Skeletal muscle tissue (tissue), 4 donors: Measurements from ENCODE around the gene ATP6V1E1. TPM values are rescaled to one million over a fixed set of nuclear protein-coding genes. Genes with fewer than 3 reads are reported as not detected.
"Not testable (repeated sequence)": the region's sequence is repeated elsewhere in the genome, so short reads cannot be mapped to it uniquely, and the experiment has no call there.

ENCODE experiments used
- H3K27ac ChIP-seq: one replicate; pipeline ENCODE4 v1.7.0; 2013; ENCODE audit warnings: mild to moderate bottlenecking, low read depth, low read length, inconsistent platforms
- H3K27me3 ChIP-seq, 3 donors: one replicate each; pipeline ENCODE4 v1.7.0; 2013; ENCODE audit warnings: low read length in 3 of 3; ENCODE audit not compliant: control insufficient read depth in 3 of 3, insufficient read depth in 3 of 3
- H3K36me3 ChIP-seq, 3 donors: one replicate each; pipeline ENCODE4 v1.7.0; 2013; ENCODE audit warnings: low read length in 3 of 3; ENCODE audit not compliant: control insufficient read depth in 3 of 3, insufficient read depth in 3 of 3
- H3K4me1 ChIP-seq, 3 donors: one replicate each; pipeline ENCODE4 v1.7.0; 2013; ENCODE audit warnings: low read length in 3 of 3, mild to moderate bottlenecking in 3 of 3; ENCODE audit not compliant: control insufficient read depth in 3 of 3, insufficient read depth in 3 of 3
- H3K4me3 ChIP-seq, 3 donors: one replicate each; pipeline ENCODE4 v1.7.0; 2013; ENCODE audit warnings: low read length in 3 of 3
- H3K9ac ChIP-seq, 3 donors: one replicate each; pipeline ENCODE4 v1.7.0; 2013; ENCODE audit warnings: low read length in 3 of 3, mild to moderate bottlenecking in 3 of 3, moderate library complexity in 2 of 3, low read depth in 1 of 3
- H3K9me3 ChIP-seq, 3 donors: one replicate each; pipeline ENCODE4 v1.7.0; 2013; ENCODE audit warnings: low read length in 3 of 3; ENCODE audit not compliant: control insufficient read depth in 3 of 3
- total RNA-seq: library from RNA; depleted of rRNA; stranded (reverse); fragments of >200 nt; gene quantifications from one replicate; pipeline ENCODE4 v1.2.3, GENCODE V29; 2014
- donor health status: Osteomylitis.

Gene ATP6V1E1
- total RNA-seq, 1 donor from 2014 or later = 60.0 TPM

GRCh38 chr22:17655289-17655688 lies 26.7 kb upstream of the ATP6V1E1 start:
- H3K9me3 ChIP-seq = no peaks in the 10 kb centered on the region
- peaks cover 3 to 12% (median 6%) of the 10 kb centered on the region in 3 donors for H3K36me3 ChIP-seq
- H3K9ac ChIP-seq = no peak overlapping the region
- no peaks in the 10 kb centered on the region for H3K27me3 ChIP-seq
- no peak overlapping the region for H3K27ac ChIP-seq
- H3K4me1 ChIP-seq = no peaks in the 10 kb centered on the region
- H3K4me3 ChIP-seq = no peak overlapping the region

DNA sequence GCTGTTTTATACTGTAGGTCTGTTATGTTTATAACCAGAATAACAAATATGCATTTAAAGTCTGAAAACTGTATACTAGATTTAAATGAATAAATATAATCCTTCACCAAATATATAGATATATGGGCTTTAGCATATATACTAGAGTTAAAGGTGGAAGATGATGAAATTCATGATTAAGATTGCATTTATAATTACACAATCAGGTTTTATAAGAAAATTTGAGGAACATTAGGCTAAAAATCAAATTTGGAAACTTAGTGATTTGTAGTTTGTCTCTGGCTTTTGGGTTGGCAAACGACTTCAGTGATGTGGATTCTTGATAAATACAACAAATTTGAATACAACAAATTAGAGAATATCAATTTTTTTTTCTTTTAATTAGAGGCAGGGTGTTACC lies 20.0 kb upstream of the ATP6V1E1 start:
- Histone ChIP-seq H3K27ac (no peak overlapping the region), H3K9ac (no peak overlapping the region), H3K27me3 (no peaks in the 10 kb centered on the region), H3K4me3 (no peak overlapping the region), H3K36me3 (no peaks in the 10 kb centered on the region), H3K9me3 (no peaks in the 10 kb centered on the region), H3K4me1 (peaks cover 0 to 4% (median 0%) of the 10 kb centered on the region in 3 donors)

DNA sequence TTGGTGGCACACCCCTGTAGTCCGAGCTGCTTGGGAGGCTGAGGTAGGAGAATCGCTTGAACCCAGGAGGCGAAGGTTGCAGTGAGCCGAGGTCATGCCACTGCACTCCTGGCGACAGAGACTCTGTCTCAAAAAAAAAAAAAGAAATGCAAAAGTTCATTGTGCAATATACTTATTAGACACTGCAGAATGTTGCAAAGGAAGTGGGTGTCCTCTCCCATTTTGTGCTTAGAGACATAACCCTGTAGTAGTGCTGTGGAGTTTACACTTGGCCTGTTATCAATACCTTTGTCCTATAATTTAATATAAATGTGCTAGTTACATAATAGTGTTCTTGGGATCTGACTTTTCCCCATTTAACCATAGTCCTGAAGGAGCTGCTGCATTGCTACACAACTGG lies 19.4 kb upstream of the ATP6V1E1 start:
- Histone ChIP-seq H3K27ac (no peak overlapping the region), H3K36me3 (no peaks in the 10 kb centered on the region), H3K27me3 (no peaks in the 10 kb centered on the region), H3K9me3 (no peaks in the 10 kb centered on the region), H3K4me3 (no peak overlapping the region), H3K4me1 (peaks cover 0 to 4% (median 0%) of the 10 kb centered on the region in 3 donors), H3K9ac (no peak overlapping the region)

DNA sequence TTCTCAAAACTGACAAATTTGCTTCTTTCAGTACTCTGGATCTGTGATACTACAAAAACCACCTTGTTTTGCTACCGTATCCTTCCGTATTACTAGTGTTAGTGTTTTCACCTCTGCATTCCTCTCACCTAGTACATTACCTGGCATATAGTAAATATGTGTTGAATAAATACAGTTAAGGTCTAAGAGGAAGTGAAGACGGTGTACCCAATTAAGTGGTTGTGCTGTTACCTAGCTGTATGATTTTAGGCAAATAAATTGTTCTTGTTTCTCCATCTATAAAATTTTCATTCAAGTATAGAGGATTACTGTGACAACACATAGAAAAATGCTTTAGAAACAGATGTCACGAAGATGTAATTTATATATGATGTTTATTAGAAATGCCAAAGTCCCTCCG lies 18.9 kb upstream of the ATP6V1E1 start:
- peaks cover 0 to 4% (median 0%) of the 10 kb centered on the region in 3 donors for H3K4me1 ChIP-seq
- H3K4me3 ChIP-seq = no peak overlapping the region
- no peaks in the 10 kb centered on the region for H3K36me3 ChIP-seq
- no peak overlapping the region for H3K27ac ChIP-seq
- H3K27me3 ChIP-seq = no peaks in the 10 kb centered on the region
- H3K9ac ChIP-seq = no peak overlapping the region
- no peaks in the 10 kb centered on the region for H3K9me3 ChIP-seq

DNA sequence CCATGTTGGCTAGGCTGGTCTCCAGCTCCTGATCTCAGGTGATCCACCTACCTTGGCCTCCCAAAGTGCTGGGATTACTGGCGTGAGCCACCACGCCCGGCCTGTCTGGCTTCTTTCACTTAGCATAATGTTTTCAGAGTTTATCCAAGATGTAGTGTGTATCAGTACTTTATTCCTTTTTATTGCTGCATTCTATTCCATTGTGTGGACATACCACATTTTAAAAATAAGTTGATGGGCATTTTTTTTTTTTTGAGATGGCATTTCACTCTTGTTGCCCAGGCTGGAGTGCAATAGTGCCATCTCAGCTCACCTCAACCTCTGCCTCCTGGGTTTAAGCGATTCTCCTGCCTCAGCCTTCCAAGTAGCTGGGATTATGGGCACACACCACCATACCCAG lies 13.8 kb upstream of the ATP6V1E1 start:
- not testable (repeated sequence) for H3K36me3 ChIP-seq, H3K9me3 ChIP-seq, H3K9ac ChIP-seq, H3K4me3 ChIP-seq, H3K27me3 ChIP-seq, H3K27ac ChIP-seq
- peaks cover 13 to 17% (median 16%) of the 10 kb centered on the region in 3 donors for H3K4me1 ChIP-seq

- Histone ChIP-seq H3K9ac (no peak overlapping the region), H3K27me3 (no peaks in the 10 kb centered on the region), H3K27ac (no peak overlapping the region), H3K4me1 (peaks cover 13 to 18% (median 16%) of the 10 kb centered on the region in 3 donors), H3K9me3 (no peaks in the 10 kb centered on the region), H3K36me3 (no peaks in the 10 kb centered on the region), H3K4me3 (no peak overlapping the region)
Observed at GRCh38 chr22:17641269-17641668, 12.7 kb upstream of the ATP6V1E1 start.

- peaks cover 13 to 16% (median 14%) of the 10 kb centered on the region in 3 donors for H3K4me1 ChIP-seq
- H3K9ac ChIP-seq = peak overlapping the region; percentile 99 to 100 (median 100)
Observed at GRCh38 chr22:17639247-17639741, 10.7 kb upstream of the ATP6V1E1 start.

DNA sequence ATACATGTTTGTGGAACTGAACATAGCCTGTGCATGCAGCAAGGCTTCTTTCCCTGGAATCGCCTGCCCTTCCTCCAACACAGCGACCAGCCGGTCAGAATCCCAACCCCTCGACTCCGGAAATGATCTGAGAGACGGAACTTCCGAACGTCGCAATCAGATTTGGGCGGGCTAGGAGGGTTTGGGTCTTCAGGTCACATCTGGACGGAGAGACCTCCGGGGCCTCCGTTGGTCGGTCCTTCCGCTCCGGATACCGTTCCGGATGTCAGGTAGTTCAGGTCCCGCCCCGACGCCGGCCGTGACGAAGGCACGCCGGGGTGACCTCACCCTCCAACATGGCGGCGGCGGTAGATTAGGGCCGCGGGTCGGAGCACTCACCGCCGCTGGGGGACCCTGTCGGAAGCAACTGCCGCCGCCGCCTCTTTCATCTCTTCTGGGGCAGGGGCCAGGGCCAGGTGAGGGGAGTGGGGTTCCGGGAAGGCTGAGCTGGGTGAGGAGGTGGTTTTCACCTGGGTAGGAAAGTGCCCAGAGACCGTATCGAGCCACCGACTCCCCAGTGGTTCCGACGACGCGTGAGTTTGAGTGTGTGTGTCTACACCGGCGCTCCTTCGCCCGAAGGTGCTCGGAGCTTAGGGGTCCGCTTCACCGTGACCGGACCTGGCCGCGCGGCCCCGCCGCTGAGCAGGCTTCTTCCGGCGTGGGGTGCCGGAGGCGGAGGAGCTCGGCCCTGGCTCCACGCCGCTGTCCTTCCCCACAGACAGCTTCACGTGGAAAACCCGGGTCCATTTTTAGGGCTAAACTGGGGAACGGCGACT lies 10.1 kb upstream of the ATP6V1E1 start, which contains the start of gene BCL2L13:
BCL2L13 (plus strand) TSS at position 326 of the 815 bp plus-strand sequence. CDS start 16,955 bp downstream, outside the sequence.
- Histone ChIP-seq H3K4me3 (peak within 1 kb of the TSS; percentile 84 to 99 (median 84)), H3K4me1 (peaks cover 13 to 16% (median 14%) of the 10 kb centered on the region in 3 donors), H3K27ac (peak within 1 kb of the TSS; percentile 100), H3K36me3 (no peaks in the 10 kb centered on the region), H3K9me3 (no peaks in the 10 kb centered on the region), H3K9ac (peak within 1 kb of the TSS; percentile 99 to 100 (median 100)), H3K27me3 (no peaks in the 10 kb centered on the region)

More at GRCh38 chr22:17639247-17639741, 10.7 kb upstream of the ATP6V1E1 start:
- Histone ChIP-seq H3K36me3 (no peaks in the 10 kb centered on the region), H3K27me3 (no peaks in the 10 kb centered on the region), H3K4me3 (peak overlapping the region; percentile 84 to 99 (median 84)), H3K9me3 (no peaks in the 10 kb centered on the region), H3K27ac (peak overlapping the region; percentile 100)

DNA sequence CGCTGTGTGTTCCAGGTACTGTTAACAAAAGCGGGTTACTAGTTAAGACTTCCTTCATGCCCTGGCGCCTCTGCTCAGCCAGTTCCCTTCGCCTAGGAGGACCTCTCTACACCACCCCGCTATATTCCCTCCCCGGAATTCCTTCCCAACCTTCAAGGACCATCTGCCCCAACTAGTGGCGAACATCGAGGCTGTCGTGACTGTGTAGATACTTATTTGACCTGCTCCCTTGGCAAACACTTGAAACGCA lies 9.6 kb upstream of the ATP6V1E1 start:
- H3K4me3 ChIP-seq = peak overlapping the region; percentile 84 to 99 (median 84)
- H3K9me3 ChIP-seq = no peaks in the 10 kb centered on the region
- H3K27me3 ChIP-seq = no peaks in the 10 kb centered on the region
- peaks cover 13 to 16% (median 14%) of the 10 kb centered on the region in 3 donors for H3K4me1 ChIP-seq
- H3K36me3 ChIP-seq = no peaks in the 10 kb centered on the region
- peak overlapping the region; percentile 100 for H3K27ac ChIP-seq
- H3K9ac ChIP-seq = peak overlapping the region; percentile 99 to 100 (median 100)

- Histone ChIP-seq H3K4me3 (peak overlapping the region; percentile 84 to 99 (median 84)), H3K27ac (peak overlapping the region; percentile 100), H3K9ac (peak overlapping the region; percentile 99 to 100 (median 100)), H3K9me3 (no peaks in the 10 kb centered on the region), H3K4me1 (peaks cover 13 to 16% (median 14%) of the 10 kb centered on the region in 3 donors), H3K27me3 (no peaks in the 10 kb centered on the region), H3K36me3 (no peaks in the 10 kb centered on the region)
Observed at GRCh38 chr22:17637490-17638181, 9.1 kb upstream of the ATP6V1E1 start.
